IPS-18c (cell line): ENCODE data around the gene CEL.
A peak's percentile ranks its signal among the peaks of the same experiment; 100 is the strongest.
"Not testable (repeated sequence)": the region's sequence is repeated elsewhere in the genome, so short reads cannot be mapped to it uniquely, and the experiment has no call there.

Experiments used
- H3K4me3 ChIP-seq: 2 replicates; pipeline ENCODE4 v1.7.0; 2013; ENCODE audit warnings: low read depth, mild to moderate bottlenecking, low read length, moderate library complexity; ENCODE audit not compliant: insufficient read depth
- H3K9me3 ChIP-seq: one replicate; pipeline ENCODE4 v1.6.1; 2013; ENCODE audit warnings: mild to moderate bottlenecking, low read length, moderate library complexity; ENCODE audit not compliant: control insufficient read depth, insufficient read depth

CEL gene

DNA sequence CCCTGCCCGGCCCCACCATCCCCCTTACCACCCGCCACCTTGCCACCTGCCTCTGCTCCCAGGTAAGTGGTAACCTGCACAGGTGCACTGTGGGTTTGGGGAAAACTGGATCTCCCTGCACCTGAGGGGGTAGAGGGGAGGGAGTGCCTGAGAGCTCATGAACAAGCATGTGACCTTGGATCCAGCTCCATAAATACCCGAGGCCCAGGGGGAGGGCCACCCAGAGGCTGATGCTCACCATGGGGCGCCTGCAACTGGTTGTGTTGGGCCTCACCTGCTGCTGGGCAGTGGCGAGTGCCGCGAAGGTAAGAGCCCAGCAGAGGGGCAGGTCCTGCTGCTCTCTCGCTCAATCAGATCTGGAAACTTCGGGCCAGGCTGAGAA lies at the start of gene CEL:
Gene CEL, plus strand, starts transcription at position 218 of the 382 bp plus-strand sequence. Its CDS starts 22 bp downstream, at position 240.
- H3K9me3 ChIP-seq, H3K4me3 ChIP-seq: not testable (repeated sequence)

DNA sequence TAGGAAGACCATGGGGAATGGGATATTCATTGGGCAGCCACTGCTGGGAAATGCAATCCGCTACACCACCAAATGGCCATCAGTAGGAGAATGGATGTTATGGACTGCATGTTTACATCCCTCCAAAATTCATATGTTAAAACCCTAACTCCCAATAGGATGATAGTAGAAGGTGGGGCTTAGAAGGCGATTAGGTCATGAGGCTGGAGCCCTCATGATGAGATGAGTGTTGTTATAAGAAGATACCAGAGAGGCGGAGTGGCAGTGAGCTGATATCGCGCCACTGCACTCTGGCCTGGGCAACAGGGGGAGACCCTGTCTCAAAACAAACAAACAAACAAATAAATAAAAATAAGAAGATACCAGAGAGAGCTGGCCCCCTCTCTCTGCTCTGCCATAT lies 47.1 kb upstream of the CEL start:
- Histone ChIP-seq H3K4me3 (no peak overlapping the region), H3K9me3 (no peaks in the 10 kb centered on the region)

DNA sequence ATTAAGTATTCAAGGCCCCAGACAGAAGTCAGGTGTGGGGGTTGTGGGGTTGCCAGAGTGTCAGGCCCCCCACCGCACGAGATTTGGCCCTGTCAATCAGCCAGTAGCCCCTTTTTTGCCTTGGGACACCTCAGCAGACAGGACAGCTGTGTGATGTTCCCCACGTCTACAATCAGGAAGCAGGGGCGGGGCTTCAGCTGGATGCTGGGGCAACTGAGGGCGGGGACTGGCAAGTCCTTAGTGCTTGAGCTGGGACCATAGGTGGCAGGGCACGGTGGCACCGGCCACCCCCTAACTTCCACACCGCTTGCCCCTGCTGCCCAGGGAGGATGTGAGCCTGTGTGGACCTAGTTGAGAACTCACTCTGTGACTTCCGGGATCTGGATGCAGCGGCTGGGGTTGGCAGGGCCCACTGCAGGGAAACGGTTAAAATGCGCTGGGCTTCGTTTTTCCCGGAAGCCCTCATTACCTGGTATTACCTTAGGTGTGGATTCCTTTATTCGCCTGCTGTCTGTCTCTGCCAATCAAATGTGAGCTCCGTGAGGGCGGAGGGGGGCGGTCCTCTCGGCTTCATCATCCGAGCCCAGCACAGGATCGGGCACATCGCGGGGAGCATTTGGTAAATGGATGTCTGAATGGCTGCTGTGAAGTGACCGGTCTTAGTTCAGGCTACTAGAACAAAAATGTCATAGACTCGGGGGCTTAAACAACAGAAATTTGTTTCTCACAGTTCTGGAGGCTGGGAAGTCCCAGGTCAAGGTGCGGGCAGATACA lies 38.5 kb upstream of the CEL start:
- H3K4me3 ChIP-seq: no peak overlapping the region

DNA sequence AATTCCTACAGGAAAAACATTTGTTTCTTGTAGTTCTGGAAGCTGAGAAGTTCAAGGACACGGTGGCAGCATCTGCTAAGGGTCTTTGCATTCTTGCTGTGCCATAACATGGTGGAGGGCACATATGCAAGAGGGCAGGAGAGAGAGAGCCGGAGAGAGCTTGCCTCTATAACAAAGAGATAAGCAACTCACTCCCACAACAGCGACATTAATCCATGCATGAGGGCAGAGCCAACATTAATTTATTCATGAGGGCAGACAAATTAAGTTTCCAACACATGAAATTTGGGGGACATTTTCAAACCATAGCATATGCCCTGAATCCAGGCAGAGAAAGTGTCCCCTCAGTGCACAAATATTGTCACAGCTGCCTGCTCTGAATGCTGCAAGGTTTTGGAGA lies 35.4 kb upstream of the CEL start:
- no peaks in the 10 kb centered on the region for H3K9me3 ChIP-seq
- no peak overlapping the region for H3K4me3 ChIP-seq

More for the DNA sequence above, 38.5 kb upstream of the CEL start:
- H3K9me3 ChIP-seq: no peaks in the 10 kb centered on the region

DNA sequence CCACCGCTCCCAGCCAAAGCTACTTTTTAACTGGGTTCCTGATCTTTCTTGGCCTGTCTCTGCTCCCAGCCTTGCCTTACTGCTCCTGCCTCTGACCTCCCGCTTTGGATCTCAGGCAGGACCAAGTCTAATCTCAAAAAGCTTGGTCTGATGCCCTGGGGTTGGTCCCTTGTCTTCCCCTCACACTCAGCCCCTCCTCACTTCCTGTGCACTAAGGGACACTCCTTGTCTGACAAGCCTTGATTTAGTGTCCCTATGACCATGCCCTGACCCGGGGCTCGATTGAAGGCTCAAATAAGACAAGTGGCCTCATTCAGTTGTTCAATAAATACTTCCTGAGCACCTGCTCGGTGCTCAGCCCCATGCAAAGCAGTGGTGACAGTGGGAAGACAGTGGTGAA lies 34.6 kb upstream of the CEL start:
- Histone ChIP-seq H3K4me3 (no peak overlapping the region), H3K9me3 (no peaks in the 10 kb centered on the region)

DNA sequence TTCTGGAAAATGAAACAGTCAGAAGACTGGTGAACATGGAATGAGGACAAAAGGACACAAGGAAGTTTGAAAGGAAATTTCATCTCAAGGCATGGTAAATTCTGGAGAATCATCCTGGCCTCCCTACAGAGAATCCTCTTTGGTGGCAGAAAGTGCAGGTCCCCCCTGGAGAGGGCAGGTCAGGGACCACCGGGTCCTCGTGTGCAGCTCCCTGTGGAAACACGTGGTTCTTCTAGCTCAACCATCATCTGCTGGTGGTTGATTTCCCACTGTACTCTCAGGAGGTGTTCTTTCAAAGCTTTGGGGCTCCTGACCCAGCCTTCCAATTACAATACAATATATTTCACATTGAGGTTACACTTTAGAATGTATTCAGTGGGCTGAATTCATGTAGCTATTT lies 33.6 kb upstream of the CEL start:
- Histone ChIP-seq H3K4me3 (no peak overlapping the region), H3K9me3 (no peaks in the 10 kb centered on the region)

DNA sequence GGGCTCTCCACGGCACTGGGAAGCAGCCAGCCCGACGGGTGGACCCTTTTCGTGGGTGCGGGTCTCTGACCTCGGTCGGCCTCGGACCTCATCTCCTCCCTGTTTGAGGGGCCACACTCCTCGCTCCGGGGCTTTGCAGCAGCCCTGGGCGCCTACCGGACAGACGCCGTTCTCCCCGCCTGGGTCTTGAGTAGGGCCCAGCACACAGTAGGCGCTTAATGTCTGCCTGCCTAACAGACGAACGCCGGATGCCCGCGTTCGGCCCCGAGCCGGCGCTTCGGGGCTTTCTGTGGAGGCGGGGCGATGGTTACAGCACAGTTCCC lies 31.8 kb upstream of the CEL start:
- Histone ChIP-seq H3K4me3 (peak overlapping the region; percentile 85), H3K9me3 (no peaks in the 10 kb centered on the region)

DNA sequence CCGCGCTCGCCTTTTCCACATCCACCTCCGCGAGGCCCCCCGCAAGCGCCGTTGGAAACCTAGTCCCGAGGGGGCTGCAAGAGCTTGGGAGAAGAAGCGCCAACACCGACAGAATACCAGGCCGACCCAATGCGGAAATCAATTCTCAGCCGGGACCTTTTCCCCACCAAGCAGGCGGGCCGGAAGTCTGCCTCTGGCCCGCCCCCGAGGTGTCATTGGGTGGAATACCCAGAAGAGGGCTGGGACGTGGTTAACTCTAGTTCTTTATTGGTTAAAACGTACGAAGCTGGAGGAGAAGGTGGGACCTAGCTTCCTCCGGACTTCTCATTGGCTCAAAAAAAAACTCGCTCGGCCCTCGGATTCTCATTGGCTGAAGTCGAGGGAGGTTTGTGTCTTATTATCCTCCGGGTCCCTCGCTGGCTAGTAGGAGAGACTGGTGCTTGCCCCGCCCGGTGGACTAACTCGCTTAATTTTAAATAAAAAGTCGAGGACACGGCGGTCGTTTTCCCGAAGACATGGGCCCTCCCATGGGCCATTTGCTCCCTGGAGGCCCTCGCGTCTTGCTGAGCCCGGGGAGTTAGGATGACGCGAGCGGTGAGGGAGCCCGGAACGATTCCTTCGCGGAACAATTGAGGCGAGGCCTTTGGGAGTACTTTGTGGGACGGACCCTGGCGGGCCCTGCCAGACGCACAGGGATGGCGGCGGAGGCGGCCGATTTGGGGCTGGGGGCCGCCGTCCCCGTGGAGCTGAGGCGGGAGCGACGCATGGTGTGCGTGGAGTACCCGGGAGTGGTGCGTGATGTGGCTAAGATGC lies 31.3 kb upstream of the CEL start, which contains the start of gene GTF3C5:
Gene GTF3C5, plus strand, starts transcription at position 681 of the 813 bp plus-strand sequence. Its CDS starts 15 bp downstream, at position 696.
- Histone ChIP-seq H3K9me3 (no peaks in the 10 kb centered on the region), H3K4me3 (peak within 1 kb of the TSS; percentile 96)

DNA sequence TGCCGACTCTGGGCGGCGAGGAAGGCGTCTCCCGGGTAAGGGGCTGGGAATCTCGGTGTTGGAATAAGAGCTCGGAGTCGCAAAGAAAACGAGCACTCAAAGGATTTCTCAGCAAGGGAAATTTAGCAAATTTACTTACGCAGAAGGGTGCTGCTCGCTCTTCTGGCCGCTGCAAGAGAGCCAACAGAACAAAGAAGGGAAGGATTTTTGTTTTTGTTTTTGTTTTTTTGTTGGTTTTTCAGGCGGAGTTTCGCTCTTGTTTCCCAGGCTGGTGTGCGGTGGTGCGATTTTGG lies 30.7 kb upstream of the CEL start:
- Histone ChIP-seq H3K4me3 (peak overlapping the region; percentile 96), H3K9me3 (no peaks in the 10 kb centered on the region)

DNA sequence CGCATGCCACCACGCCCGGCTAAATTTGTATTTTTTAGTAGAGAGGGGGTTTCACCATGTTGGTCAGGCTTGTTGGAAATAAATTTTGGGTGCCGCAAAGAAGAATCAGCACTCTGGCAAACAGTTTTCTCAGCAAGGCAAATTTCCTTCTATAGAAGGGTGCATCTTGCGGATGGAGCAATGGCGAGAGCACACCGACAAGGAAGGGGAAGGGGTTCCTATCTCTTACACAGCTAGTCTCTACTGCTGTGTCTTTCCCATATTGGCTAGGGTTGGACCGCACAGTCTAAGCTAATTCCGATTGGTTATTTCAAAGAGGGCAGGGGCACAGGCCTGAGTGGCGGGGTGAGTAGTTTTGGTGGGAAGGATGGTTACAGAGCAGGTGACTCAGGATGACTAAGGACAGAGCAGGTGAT lies 30.3 kb upstream of the CEL start:
- Histone ChIP-seq H3K9me3 (no peaks in the 10 kb centered on the region), H3K4me3 (peak overlapping the region; percentile 96)

DNA sequence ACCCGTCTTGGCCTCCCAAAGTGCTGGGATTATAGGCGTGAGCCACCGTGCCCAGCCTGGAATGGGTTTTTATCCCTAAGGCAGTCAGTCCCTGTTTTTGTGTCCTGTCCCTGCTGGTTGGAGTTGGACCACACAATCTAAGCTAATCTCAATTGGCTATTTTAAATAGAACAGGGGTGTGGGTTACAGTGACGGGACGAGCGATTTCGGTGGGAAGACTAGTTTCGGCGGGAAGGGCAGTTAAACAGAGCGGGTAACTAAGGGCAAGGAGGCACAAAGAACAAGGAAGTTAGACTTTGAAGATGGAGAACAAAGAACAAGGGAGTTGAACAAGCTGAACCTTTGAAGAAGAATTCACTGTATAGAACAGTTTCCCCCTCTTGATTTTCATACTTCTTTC lies 29.6 kb upstream of the CEL start:
- Histone ChIP-seq H3K4me3 (peak overlapping the region; percentile 96; the same call in 1 of the 2 replicates), H3K9me3 (no peaks in the 10 kb centered on the region)

DNA sequence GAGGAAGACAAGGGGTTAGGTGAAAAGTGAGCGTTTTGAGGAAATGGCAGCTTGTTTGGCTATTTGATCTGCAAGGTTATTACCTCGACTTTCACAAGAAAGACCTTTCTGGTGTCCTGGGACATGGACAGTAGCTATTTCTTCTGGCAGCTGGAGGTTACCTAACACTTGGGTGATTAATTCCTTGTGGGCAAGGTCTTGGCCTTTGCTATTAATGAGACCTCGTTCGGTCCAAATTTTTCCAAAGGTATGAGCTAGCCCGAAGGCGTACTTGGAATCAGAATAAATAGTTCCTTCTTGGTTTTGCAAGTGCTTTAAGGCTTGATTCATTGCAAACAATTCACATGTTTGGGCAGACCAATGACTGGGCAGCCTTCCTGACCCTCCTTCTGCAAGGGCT lies 26.1 kb upstream of the CEL start:
- Histone ChIP-seq H3K9me3 (no peaks in the 10 kb centered on the region), H3K4me3 (no peak overlapping the region)

DNA sequence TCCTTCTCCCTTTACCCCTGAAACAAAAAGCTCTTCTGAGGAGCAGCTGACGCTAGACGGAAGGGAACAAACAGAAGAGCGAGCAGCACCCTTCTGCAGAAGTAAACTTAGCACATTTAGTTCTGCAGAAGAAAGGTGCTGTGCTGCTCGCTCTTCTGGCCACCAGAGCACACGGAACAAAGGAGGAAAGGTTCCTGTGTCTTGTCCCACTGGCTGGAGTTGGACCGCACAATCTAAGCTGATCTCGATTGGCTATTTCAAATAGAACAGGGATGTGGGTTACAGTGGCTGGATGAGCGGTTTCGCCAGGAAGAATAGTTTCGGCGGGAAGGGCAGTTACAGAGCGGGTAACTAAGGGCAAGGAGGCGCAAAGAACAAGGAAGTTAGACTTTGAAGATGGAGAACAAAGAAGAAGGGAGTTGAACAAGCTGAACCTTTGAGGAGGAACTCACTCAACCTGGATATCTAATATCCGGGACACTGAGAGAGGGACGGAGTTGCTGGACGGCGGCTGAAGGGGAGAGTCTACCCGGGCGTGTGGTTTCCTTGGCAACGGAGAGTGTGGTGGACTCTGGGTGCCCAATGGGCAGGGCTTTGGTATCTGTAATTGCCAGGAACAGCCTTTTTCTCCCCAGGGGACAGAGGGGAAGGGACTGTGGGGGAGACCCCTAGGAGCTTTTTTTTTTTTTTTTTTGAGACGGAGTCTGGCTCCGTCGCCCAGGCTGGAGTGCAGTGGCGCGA lies 23.8 kb upstream of the CEL start:
- H3K4me3 ChIP-seq: no peak overlapping the region
- no peaks in the 10 kb centered on the region for H3K9me3 ChIP-seq

DNA sequence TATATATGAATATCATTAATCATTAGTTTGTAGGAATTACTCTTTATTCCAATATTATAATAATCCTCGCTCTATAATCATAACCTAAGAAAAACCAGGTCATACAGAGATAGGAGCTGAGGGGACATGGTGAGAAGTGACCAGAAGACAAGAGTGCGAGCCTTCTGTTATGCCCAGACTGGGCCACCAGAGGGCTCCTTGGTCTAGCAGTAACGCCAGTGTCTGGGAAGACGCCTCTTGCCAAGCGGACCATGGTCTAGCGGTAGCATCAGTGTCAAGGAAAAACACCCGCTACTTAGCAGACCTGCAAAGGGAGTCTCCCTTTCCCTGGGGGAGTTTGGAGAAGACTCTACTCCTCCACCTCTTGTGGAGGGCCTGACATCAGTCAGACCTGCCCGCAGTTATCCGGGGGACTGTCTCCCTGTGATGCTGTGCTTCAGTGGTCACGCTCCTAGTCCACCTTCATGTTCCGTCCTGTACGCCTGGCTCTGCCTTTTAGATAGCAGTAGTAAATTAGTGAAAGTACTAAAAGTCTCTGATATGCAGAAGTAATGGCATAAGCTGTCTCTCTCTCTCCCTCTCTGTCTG lies 20.8 kb upstream of the CEL start:
- not testable (repeated sequence) for H3K9me3 ChIP-seq, H3K4me3 ChIP-seq

DNA sequence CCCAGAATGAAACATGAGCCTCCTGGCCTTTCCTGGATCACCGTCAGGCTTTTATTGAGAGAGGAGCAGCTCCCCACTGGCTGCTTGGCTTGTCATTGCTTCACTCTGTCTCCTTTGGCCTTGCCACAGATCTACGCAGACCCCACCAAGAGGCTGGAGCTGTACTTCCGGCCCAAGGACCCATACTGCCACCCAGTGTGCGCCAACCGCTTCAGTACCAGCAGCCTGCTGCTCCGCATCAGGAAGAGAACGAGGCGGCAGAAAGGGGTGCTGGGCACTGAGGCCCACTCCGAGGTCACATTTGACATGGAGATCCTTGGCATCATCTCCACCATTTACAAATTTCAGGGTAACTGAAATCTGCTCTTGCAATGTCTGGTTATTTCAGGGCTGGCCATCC lies 19.8 kb upstream of the CEL start:
- no peak overlapping the region for H3K4me3 ChIP-seq
- no peaks in the 10 kb centered on the region for H3K9me3 ChIP-seq

DNA sequence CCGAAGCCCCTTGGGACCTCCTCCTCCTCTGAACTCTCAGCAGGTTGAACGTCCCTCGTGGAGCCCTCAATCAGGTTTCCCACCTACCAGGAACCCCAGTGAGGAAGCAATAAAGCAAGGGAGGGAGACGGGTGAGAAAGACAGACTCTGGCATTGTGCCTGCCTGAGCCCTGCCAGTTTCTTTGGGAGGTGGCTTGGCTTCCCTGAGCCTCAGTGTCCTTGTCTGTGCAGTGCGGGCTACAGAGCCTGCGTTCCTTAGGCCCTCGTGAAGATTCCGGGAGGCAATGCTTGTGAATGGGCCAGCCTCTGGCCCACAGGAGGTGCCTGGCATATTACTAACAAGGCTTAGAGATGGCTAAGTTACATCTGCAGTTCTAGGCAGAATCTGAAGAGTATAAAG lies 19.1 kb upstream of the CEL start:
- H3K4me3 ChIP-seq: no peak overlapping the region
- no peaks in the 10 kb centered on the region for H3K9me3 ChIP-seq

DNA sequence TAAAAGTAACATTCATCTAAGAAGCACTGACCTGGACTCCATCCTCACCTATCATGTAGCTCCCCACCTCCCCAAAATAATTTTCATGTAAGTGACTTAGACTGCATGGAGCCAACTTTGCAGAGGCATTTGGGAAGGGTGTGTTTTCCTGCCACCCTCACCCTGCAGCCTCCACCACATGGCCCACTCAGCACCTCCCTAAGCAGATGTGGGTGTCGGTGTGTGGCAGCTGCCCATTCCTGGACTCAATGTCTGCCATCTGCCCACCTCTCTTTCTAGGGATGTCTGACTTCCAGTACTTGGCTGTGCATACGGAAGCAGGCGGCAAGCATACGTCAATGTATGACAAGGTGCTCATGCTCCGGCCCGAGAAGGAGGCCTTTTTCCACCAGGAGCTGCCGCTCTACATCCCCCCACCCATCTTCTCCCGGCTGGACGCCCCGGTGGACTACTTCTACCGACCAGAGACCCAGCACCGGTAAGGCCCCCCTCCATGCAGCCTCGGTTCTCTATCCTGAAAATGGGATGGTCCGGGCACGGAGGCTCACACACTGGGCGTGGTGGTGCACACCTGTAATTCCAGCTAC lies 18.2 kb upstream of the CEL start:
- Histone ChIP-seq H3K4me3 (no peak overlapping the region), H3K9me3 (no peaks in the 10 kb centered on the region)
